ENCODE results near the gene ME2.

- TF ChIP-seq CTCF (IDR thresholded peaks at IDR 0.05; ENCODE audit: low read depth, low read length, poor library complexity, severe bottlenecking) (no peak), EZH2phosphoT487 (IDR thresholded peaks at IDR 0.05; ENCODE audit: borderline replicate concordance, low read length) (no peak)
These were observed 94.6 kb downstream of the ME2 start for GRCh38 chr18:50973367-50974126.
